Measurements from ENCODE around the gene CCT7. TPM values are rescaled to one million over a fixed set of nuclear protein-coding genes. Genes with fewer than 3 reads are reported as not detected.

CCT7 gene
- total and polyA plus RNA-seq, 2 experiments from 2014 or later, result 287 to 642 TPM

DNA sequence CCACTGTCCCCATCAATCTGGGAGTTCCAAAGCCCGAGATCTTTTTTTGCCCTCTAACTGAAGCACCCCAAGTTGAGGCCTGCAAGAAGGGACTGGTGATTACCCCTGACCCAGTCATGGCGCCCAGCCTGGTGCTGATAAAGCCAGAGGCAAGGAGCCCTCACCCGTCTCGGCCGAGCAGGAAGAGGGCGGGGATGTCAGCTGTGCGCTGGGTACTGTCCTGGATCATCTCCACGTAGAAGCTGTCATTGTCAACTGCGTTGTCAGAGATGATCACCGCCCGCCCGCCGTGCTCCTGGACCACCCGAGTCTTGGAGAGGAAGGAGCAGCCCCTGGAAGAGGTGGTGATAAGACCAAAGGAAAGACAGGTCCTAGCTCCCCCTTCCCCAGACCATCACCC lies 5.5 kb upstream of the CCT7 start:
- DNase-seq (ENCODE audit: low spot score), result no peak
- Histone ChIP-seq H2AFZ (no peak overlapping the region), H4K20me1 (replicated peaks; ENCODE audit: insufficient read depth) (no peaks in the 10 kb centered on the region; the same call in 1 of the 2 replicates), H3K4me1 (ENCODE audit: insufficient read depth) (no peaks in the 10 kb centered on the region; the same call in 1 of the 2 replicates), H3K79me2 (replicated peaks; ENCODE audit: insufficient read depth) (no peaks in the 10 kb centered on the region), H3K4me3 (no peak overlapping the region), H3K36me3 (ENCODE audit: insufficient read depth) (no peaks in the 10 kb centered on the region; the same call in 1 of the 2 replicates), H3K27me3 (ENCODE audit: insufficient read depth) (no peaks in the 10 kb centered on the region), H3F3A (replicated peaks; ENCODE audit: low read depth) (peaks cover under 1% of the 10 kb centered on the region; the same call in 1 of the 2 replicates), H3K9me2 (ENCODE audit: insufficient read depth) (no peaks in the 10 kb centered on the region), H3K27ac (ENCODE audit: low read depth) (no peak overlapping the region), H3K4me2 (no peak overlapping the region)
- H3K4me1 Mint-ChIP-seq, result peaks cover 4% of the 10 kb centered on the region; the same call in 2 of the 3 replicates
- H3K27ac Mint-ChIP-seq, result no peak overlapping the region
- no peak for ATAC-seq
- H3K9me3 Mint-ChIP-seq, result no peaks in the 10 kb centered on the region
- peaks cover 6% of the 10 kb centered on the region; the same call in 2 of the 3 replicates for H3K36me3 Mint-ChIP-seq (ENCODE audit: low read depth)
- peaks cover 9% of the 10 kb centered on the region for H3K27me3 Mint-ChIP-seq (ENCODE audit: insufficient read depth, low read depth, poor library complexity)
- H3K4me3 Mint-ChIP-seq, result no peak overlapping the region
- TF ChIP-seq POLR2AphosphoS5 (IDR thresholded peaks at IDR 0.05; ENCODE audit: low read depth) (0 out of 2 replicates have a peak, but pooled peaks have one; percentile 12), JUNB (IDR thresholded peaks at IDR 0.05; ENCODE audit: unreplicated experiment) (no peak)

DNA sequence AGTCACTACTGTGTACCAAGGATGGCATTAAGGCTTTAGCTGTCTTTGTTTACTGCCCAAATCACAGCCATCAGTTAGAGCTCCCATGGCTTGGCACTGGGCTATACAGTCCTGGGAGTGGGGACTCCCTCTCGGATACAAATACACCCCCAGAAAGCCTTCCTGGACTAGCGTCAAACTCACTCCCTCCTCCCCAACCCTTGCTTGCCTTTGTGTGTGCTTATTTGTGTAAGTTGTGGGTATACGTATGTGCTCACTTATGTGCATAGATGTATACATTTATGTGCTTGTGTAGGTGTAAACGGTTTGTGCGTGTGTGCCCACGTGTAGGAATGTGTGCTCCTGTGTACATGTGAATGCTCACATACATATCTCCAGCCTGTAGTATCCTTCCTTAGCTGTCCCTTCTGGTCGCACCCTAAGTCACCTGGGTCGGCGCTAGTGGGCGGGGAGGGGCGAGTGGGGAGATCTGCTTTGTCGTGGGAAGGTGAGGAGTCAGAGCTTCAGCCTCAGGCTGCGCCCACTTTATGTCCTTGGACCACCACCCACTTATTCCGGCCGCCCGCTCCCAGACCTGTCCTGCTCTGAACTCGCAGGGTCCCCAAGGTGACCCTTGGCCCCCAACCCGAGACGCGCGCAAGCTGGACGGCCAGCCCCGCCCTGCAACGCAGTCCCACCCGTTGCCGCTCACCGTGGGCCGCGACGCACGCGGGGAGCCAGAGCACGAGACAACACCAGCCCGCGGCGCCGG lies 1.5 kb upstream of the CCT7 start:
- H4K20me1 ChIP-seq (replicated peaks; ENCODE audit: insufficient read depth), result peaks cover 25% of the 10 kb centered on the region
- Mint-ChIP-seq H3K4me3 (peak overlapping the region; percentile 100), H3K4me1 (peaks cover 25% of the 10 kb centered on the region), H3K27me3 (ENCODE audit: insufficient read depth, low read depth, poor library complexity) (peaks cover 20% of the 10 kb centered on the region), H3K27ac (no peak overlapping the region), H3K36me3 (ENCODE audit: low read depth) (peaks cover 19% of the 10 kb centered on the region), H3K9me3 (no peaks in the 10 kb centered on the region)
- no peaks in the 10 kb centered on the region for H3K27me3 ChIP-seq (ENCODE audit: insufficient read depth)
- peak overlapping the region; percentile 90 for H2AFZ ChIP-seq
- TF ChIP-seq, protein P1, sequence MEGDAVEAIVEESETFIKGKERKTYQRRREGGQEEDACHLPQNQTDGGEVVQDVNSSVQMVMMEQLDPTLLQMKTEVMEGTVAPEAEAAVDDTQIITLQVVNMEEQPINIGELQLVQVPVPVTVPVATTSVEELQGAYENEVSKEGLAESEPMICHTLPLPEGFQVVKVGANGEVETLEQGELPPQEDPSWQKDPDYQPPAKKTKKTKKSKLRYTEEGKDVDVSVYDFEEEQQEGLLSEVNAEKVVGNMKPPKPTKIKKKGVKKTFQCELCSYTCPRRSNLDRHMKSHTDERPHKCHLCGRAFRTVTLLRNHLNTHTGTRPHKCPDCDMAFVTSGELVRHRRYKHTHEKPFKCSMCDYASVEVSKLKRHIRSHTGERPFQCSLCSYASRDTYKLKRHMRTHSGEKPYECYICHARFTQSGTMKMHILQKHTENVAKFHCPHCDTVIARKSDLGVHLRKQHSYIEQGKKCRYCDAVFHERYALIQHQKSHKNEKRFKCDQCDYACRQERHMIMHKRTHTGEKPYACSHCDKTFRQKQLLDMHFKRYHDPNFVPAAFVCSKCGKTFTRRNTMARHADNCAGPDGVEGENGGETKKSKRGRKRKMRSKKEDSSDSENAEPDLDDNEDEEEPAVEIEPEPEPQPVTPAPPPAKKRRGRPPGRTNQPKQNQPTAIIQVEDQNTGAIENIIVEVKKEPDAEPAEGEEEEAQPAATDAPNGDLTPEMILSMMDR (conservative IDR thresholded peaks at IDR 0.05; ENCODE audit: low read depth in 2 of 2), result 0 out of 4 replicates have a peak, but pooled peaks of 1 of the 2 experiments have one; percentile 10
- TF ChIP-seq, protein P2, sequence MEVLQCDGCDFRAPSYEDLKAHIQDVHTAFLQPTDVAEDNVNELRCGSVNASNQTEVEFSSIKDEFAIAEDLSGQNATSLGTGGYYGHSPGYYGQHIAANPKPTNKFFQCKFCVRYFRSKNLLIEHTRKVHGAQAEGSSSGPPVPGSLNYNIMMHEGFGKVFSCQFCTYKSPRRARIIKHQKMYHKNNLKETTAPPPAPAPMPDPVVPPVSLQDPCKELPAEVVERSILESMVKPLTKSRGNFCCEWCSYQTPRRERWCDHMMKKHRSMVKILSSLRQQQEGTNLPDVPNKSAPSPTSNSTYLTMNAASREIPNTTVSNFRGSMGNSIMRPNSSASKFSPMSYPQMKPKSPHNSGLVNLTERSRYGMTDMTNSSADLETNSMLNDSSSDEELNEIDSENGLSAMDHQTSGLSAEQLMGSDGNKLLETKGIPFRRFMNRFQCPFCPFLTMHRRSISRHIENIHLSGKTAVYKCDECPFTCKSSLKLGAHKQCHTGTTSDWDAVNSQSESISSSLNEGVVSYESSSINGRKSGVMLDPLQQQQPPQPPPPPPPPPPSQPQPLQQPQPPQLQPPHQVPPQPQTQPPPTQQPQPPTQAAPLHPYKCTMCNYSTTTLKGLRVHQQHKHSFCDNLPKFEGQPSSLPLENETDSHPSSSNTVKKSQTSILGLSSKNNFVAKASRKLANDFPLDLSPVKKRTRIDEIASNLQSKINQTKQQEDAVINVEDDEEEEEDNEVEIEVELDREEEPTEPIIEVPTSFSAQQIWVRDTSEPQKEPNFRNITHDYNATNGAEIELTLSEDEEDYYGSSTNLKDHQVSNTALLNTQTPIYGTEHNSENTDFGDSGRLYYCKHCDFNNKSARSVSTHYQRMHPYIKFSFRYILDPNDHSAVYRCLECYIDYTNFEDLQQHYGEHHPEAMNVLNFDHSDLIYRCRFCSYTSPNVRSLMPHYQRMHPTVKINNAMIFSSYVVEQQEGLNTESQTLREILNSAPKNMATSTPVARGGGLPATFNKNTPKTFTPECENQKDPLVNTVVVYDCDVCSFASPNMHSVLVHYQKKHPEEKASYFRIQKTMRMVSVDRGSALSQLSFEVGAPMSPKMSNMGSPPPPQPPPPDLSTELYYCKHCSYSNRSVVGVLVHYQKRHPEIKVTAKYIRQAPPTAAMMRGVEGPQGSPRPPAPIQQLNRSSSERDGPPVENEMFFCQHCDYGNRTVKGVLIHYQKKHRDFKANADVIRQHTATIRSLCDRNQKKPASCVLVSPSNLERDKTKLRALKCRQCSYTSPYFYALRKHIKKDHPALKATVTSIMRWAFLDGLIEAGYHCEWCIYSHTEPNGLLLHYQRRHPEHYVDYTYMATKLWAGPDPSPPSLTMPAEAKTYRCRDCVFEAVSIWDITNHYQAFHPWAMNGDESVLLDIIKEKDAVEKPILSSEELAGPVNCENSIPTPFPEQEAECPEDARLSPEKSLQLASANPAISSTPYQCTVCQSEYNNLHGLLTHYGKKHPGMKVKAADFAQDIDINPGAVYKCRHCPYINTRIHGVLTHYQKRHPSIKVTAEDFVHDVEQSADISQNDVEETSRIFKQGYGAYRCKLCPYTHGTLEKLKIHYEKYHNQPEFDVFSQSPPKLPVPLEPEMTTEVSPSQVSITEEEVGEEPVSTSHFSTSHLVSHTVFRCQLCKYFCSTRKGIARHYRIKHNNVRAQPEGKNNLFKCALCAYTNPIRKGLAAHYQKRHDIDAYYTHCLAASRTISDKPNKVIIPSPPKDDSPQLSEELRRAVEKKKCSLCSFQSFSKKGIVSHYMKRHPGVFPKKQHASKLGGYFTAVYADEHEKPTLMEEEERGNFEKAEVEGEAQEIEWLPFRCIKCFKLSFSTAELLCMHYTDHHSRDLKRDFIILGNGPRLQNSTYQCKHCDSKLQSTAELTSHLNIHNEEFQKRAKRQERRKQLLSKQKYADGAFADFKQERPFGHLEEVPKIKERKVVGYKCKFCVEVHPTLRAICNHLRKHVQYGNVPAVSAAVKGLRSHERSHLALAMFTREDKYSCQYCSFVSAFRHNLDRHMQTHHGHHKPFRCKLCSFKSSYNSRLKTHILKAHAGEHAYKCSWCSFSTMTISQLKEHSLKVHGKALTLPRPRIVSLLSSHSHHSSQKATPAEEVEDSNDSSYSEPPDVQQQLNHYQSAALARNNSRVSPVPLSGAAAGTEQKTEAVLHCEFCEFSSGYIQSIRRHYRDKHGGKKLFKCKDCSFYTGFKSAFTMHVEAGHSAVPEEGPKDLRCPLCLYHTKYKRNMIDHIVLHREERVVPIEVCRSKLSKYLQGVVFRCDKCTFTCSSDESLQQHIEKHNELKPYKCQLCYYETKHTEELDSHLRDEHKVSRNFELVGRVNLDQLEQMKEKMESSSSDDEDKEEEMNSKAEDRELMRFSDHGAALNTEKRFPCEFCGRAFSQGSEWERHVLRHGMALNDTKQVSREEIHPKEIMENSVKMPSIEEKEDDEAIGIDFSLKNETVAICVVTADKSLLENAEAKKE (CRISPR knock-in tag; IDR thresholded peaks at IDR 0.05), result no peak
- no peak overlapping the region for H3K27ac ChIP-seq (ENCODE audit: low read depth)
- ATAC-seq (no peak), DNase-seq (ENCODE audit: low spot score) (no peak)
- H3K4me1 ChIP-seq (ENCODE audit: insufficient read depth), result peaks cover 27% of the 10 kb centered on the region
- H3F3A ChIP-seq (replicated peaks; ENCODE audit: low read depth), result peaks cover 7% of the 10 kb centered on the region; the same call in 1 of the 2 replicates
- peak overlapping the region; percentile 80 for H3K4me3 ChIP-seq
- H3K9me2 ChIP-seq (ENCODE audit: insufficient read depth), result no peaks in the 10 kb centered on the region
- peaks cover 35% of the 10 kb centered on the region for H3K79me2 ChIP-seq (replicated peaks; ENCODE audit: insufficient read depth)
- peak overlapping the region; percentile 90 for H3K4me2 ChIP-seq
- H3K36me3 ChIP-seq (ENCODE audit: insufficient read depth), result no peaks in the 10 kb centered on the region
